ENCODE data around the gene SASH1.

GRCh38 chr6:148340586-148341297 is 1.9 kb upstream of the SASH1 start:
- TF ChIP-seq EZH2 (IDR thresholded peaks at IDR 0.05) (no peak), CTCF (IDR thresholded peaks at IDR 0.05) (no peak)
